SK-N-SH treated with all-trans-retinoic acid at 6 μM for 48 hours (cell line): Measurements from ENCODE around the gene ACE2.

Experiments
- ATAC-seq: fragments of 200-7000 bp; cut with Tn5 transposase; 3 replicates; pipeline ENCODE4 v1.9.1; 2020; ENCODE audit warnings: mild to moderate bottlenecking, moderate library complexity
- ARNTL ChIP-seq: fragments of 450-650 bp; formaldehyde crosslinking; IDR thresholded peaks from 2 replicates; pipeline ENCODE4 v1.5.0; 2020; ENCODE audit warnings: low read depth, mild to moderate bottlenecking, moderate library complexity, borderline replicate concordance
- BACH2 ChIP-seq: fragments of 250-450 bp; sonication (Bioruptor Pico); IDR thresholded peaks from 2 replicates; pipeline ENCODE4 v1.9.0; 2021; ENCODE audit warnings: mild to moderate bottlenecking, borderline replicate concordance
- CREB5 ChIP-seq: fragments of 250-450 bp; sonication (Bioruptor Pico); IDR thresholded peaks from 2 replicates; pipeline ENCODE4 v1.5.1; 2020; ENCODE audit warnings: low read depth, mild to moderate bottlenecking, moderate library complexity
- CSDC2 ChIP-seq: fragments of 250-450 bp; sonication (Bioruptor Pico); IDR thresholded peaks from 2 replicates; pipeline ENCODE4 v1.5.0; 2020; ENCODE audit warnings: mild to moderate bottlenecking, moderate library complexity
- ESRRG ChIP-seq: fragments of 250-450 bp; sonication (Bioruptor Pico); IDR thresholded peaks from 2 replicates; pipeline ENCODE4 v1.6.1; 2021; ENCODE audit warnings: mild to moderate bottlenecking
- GLIS3 ChIP-seq: fragments of 250-450 bp; sonication (Bioruptor Pico); IDR thresholded peaks from 2 replicates; pipeline ENCODE4 v1.5.0; 2020; ENCODE audit warnings: mild to moderate bottlenecking, moderate library complexity
- ISL1 ChIP-seq: fragments of 250-450 bp; sonication (Bioruptor Pico); IDR thresholded peaks from 2 replicates; pipeline ENCODE4 v2.1.2; 2022; ENCODE audit warnings: mild to moderate bottlenecking, moderate library complexity
- OSR1 ChIP-seq: fragments of 250-450 bp; sonication (Bioruptor Pico); IDR thresholded peaks from 2 replicates; pipeline ENCODE4 v1.8.0; 2022; ENCODE audit warnings: moderate library complexity, mild to moderate bottlenecking, inconsistent platforms
- PATZ1 ChIP-seq: fragments of 250-450 bp; sonication (Bioruptor Pico); IDR thresholded peaks from 2 replicates; pipeline ENCODE4 v1.8.0; 2020; ENCODE audit warnings: mild to moderate bottlenecking, moderate library complexity, borderline replicate concordance
- POU6F1 ChIP-seq: fragments of 250-450 bp; sonication (Bioruptor Pico); IDR thresholded peaks from 2 replicates; pipeline ENCODE4 v1.8.0; 2021; ENCODE audit warnings: low read depth, mild to moderate bottlenecking, moderate library complexity, borderline replicate concordance
- PPARA ChIP-seq: fragments of 250-450 bp; sonication (Bioruptor Pico); IDR thresholded peaks from 2 replicates; pipeline ENCODE4 v1.5.0; 2020; ENCODE audit warnings: mild to moderate bottlenecking, borderline replicate concordance
- RARB ChIP-seq: fragments of 250-450 bp; sonication (Bioruptor Pico); IDR thresholded peaks from 2 replicates; pipeline ENCODE4 v1.8.0; 2021; ENCODE audit warnings: mild to moderate bottlenecking, moderate library complexity
- SNAI2 ChIP-seq: fragments of 250-450 bp; sonication (Bioruptor Pico); IDR thresholded peaks from 2 replicates; pipeline ENCODE4 v1.5.0; 2020; ENCODE audit warnings: mild to moderate bottlenecking, moderate library complexity
- TCF4 ChIP-seq: fragments of 250-450 bp; sonication (Bioruptor Pico); IDR thresholded peaks from 2 replicates; pipeline ENCODE4 v1.8.0; 2021; ENCODE audit warnings: mild to moderate bottlenecking, moderate library complexity, borderline replicate concordance
- TSHZ2 ChIP-seq: fragments of 250-450 bp; sonication (Bioruptor Pico); IDR thresholded peaks from 2 replicates; pipeline ENCODE4 v1.5.0; 2020; ENCODE audit warnings: mild to moderate bottlenecking, moderate library complexity
- ZC3H10 ChIP-seq: fragments of 250-450 bp; sonication (Bioruptor Pico); IDR thresholded peaks from 2 replicates; pipeline ENCODE4 v1.5.1; 2021; ENCODE audit warnings: mild to moderate bottlenecking, moderate library complexity
- ZFP3 ChIP-seq: fragments of 250-450 bp; sonication (Bioruptor Pico); IDR thresholded peaks from 2 replicates; pipeline ENCODE4 v1.5.0; 2020; ENCODE audit warnings: mild to moderate bottlenecking, moderate library complexity
- ZFP30 ChIP-seq: fragments of 450-650 bp; formaldehyde crosslinking; IDR thresholded peaks from 2 replicates; pipeline ENCODE4 v1.5.0; 2022; ENCODE audit warnings: mild to moderate bottlenecking, moderate library complexity
- ZNF565 ChIP-seq: fragments of 450-650 bp; formaldehyde crosslinking; conservative IDR thresholded peaks from 2 replicates; pipeline ENCODE4 v1.5.0; 2020; ENCODE audit warnings: low read depth, mild to moderate bottlenecking, moderate library complexity
- ZNF70 ChIP-seq: fragments of 450-650 bp; formaldehyde crosslinking; IDR thresholded peaks from 2 replicates; pipeline ENCODE4 v1.5.0; 2020; ENCODE audit warnings: mild to moderate bottlenecking, moderate library complexity
- ZNF8 ChIP-seq: fragments of 450-650 bp; formaldehyde crosslinking; IDR thresholded peaks from 2 replicates; pipeline ENCODE4 v1.5.0; 2020; ENCODE audit warnings: mild to moderate bottlenecking, moderate library complexity

Gene ACE2

GRCh38 chrX:15523088-15523487, 77.7 kb downstream of the ACE2 start (continued):
- TF ChIP-seq PATZ1 (CRISPR knock-in tag): no peak

GRCh38 chrX:15522464-15522863, 78.3 kb downstream of the ACE2 start:
- TF ChIP-seq PPARA (CRISPR knock-in tag) (no peak), ZNF565 (CRISPR knock-in tag) (no peak), ZNF70 (CRISPR knock-in tag) (no peak), ZFP30 (CRISPR knock-in tag) (no peak), GLIS3 (CRISPR knock-in tag) (no peak), RARB (CRISPR knock-in tag) (no peak), CREB5 (CRISPR knock-in tag) (no peak), TCF4 (CRISPR knock-in tag) (no peak), ZNF8 (CRISPR knock-in tag) (no peak), POU6F1 (CRISPR knock-in tag) (no peak), ISL1 (CRISPR knock-in tag) (no peak), CSDC2 (CRISPR knock-in tag) (no peak), SNAI2 (CRISPR knock-in tag) (no peak), OSR1 (CRISPR knock-in tag) (no peak), ZFP3 (CRISPR knock-in tag) (no peak), ESRRG (no peak), TSHZ2 (CRISPR knock-in tag) (no peak)
- no peak for ATAC-seq

GRCh38 chrX:15515931-15516330, 84.8 kb downstream of the ACE2 start:
- TF ChIP-seq ARNTL (CRISPR knock-in tag): no peak
- TF ChIP-seq ZFP30 (CRISPR knock-in tag): no peak
- no peak for TF ChIP-seq BACH2
- peak; percentile 42 for TF ChIP-seq ISL1 (CRISPR knock-in tag)
- no peak for TF ChIP-seq ESRRG
- TF ChIP-seq ZC3H10: no peak
- TF ChIP-seq PATZ1 (CRISPR knock-in tag): no peak
- no peak for ATAC-seq

GRCh38 chrX:15514279-15514678, 86.5 kb downstream of the ACE2 start:
- TF ChIP-seq RARB (CRISPR knock-in tag): no peak
- no peak for TF ChIP-seq ESRRG
- TF ChIP-seq ZNF565 (CRISPR knock-in tag): no peak
- ATAC-seq: no peak
